ENCODE data around the gene SPATA4. TPM values are rescaled to one million over a fixed set of nuclear protein-coding genes. Genes with fewer than 3 reads are reported as not detected.

SPATA4 gene
- total RNA-seq, 1 donor from 2014 or later, result 0.44 TPM

GRCh38 chr4:176189891-176190795 lies 5.2 kb downstream of the SPATA4 start:
- TF ChIP-seq CTCF (conservative IDR thresholded peaks at IDR 0.05), result no peak
- H3K27me3 Mint-ChIP-seq (ENCODE audit: low read depth), result peaks cover 11% of the 10 kb centered on the region
- H3K4me1 Mint-ChIP-seq, result peaks cover 3% of the 10 kb centered on the region
- no peak overlapping the region for H3K27ac Mint-ChIP-seq (ENCODE audit: unreplicated experiment)
- DNase-seq (ENCODE audit: low read depth, low spot score), result no peak
- no peaks in the 10 kb centered on the region for H3K36me3 Mint-ChIP-seq (ENCODE audit: low read depth)
- no peaks in the 10 kb centered on the region for H3K9me3 Mint-ChIP-seq
- no peak overlapping the region for H3K4me3 Mint-ChIP-seq

- Mint-ChIP-seq H3K36me3 (ENCODE audit: low read depth) (no peaks in the 10 kb centered on the region), H3K9me3 (no peaks in the 10 kb centered on the region), H3K4me1 (no peaks in the 10 kb centered on the region), H3K4me3 (no peak overlapping the region), H3K27me3 (ENCODE audit: low read depth) (peaks cover 7% of the 10 kb centered on the region), H3K27ac (ENCODE audit: unreplicated experiment) (no peak overlapping the region)
- TF ChIP-seq CTCF (conservative IDR thresholded peaks at IDR 0.05), result no peak
- no peak for DNase-seq (ENCODE audit: low read depth, low spot score)
These were observed 6.7 kb downstream of the SPATA4 start for GRCh38 chr4:176188654-176189053.

- Mint-ChIP-seq H3K27ac (ENCODE audit: unreplicated experiment) (no peak overlapping the region), H3K4me1 (no peaks in the 10 kb centered on the region), H3K27me3 (ENCODE audit: low read depth) (peaks cover 2% of the 10 kb centered on the region), H3K4me3 (no peak overlapping the region), H3K36me3 (ENCODE audit: low read depth) (no peaks in the 10 kb centered on the region), H3K9me3 (no peaks in the 10 kb centered on the region)
- DNase-seq (ENCODE audit: low read depth, low spot score), result no peak
- TF ChIP-seq CTCF (conservative IDR thresholded peaks at IDR 0.05), result no peak
These were observed 7.8 kb downstream of the SPATA4 start for GRCh38 chr4:176187624-176188023.

- no peak for TF ChIP-seq CTCF (conservative IDR thresholded peaks at IDR 0.05)
- Mint-ChIP-seq H3K9me3 (no peaks in the 10 kb centered on the region), H3K4me3 (no peak overlapping the region)
These were observed 8.6 kb downstream of the SPATA4 start for GRCh38 chr4:176186671-176187395.

GRCh38 chr4:176186067-176186466 lies 9.3 kb downstream of the SPATA4 start:
- no peaks in the 10 kb centered on the region for H3K9me3 Mint-ChIP-seq
- H3K36me3 Mint-ChIP-seq (ENCODE audit: low read depth), result no peaks in the 10 kb centered on the region
- H3K27me3 Mint-ChIP-seq (ENCODE audit: low read depth), result no peaks in the 10 kb centered on the region
- DNase-seq (ENCODE audit: low read depth, low spot score), result no peak
- H3K4me3 Mint-ChIP-seq, result no peak overlapping the region
- TF ChIP-seq CTCF (conservative IDR thresholded peaks at IDR 0.05), result no peak
- no peaks in the 10 kb centered on the region for H3K4me1 Mint-ChIP-seq
- no peak overlapping the region for H3K27ac Mint-ChIP-seq (ENCODE audit: unreplicated experiment)

More at GRCh38 chr4:176186671-176187395, 8.6 kb downstream of the SPATA4 start:
- Mint-ChIP-seq H3K27ac (ENCODE audit: unreplicated experiment) (no peak overlapping the region), H3K27me3 (ENCODE audit: low read depth) (peaks cover 2% of the 10 kb centered on the region), H3K36me3 (ENCODE audit: low read depth) (no peaks in the 10 kb centered on the region), H3K4me1 (no peaks in the 10 kb centered on the region)
- DNase-seq (ENCODE audit: low read depth, low spot score), result no peak

All from neural crest cell (in vitro differentiated cells).